ENCODE results near the gene DNAJB12.
"Not testable (repeated sequence)": the region's sequence is repeated elsewhere in the genome, so short reads cannot be mapped to it uniquely, and the experiment has no call there.

DNA sequence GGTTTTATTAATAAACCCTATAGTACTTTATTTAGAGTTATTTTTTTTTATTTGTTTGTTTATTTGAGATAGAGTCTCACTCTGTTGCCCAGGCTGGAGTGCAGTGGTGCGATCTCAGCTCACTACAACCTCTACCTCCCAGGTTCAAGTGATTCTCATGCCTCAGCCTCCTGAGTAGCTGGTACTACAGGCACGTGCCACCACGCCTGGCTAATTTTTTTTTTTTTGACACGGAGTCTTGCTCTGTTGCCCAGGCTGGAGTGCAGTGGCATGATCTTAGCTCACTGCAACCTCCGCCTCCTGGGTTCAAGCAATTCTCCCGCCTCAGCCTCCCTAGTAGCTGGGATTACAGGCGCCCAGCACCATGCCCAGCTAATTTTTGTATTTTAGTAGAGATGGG is 8.6 kb downstream of the DNAJB12 start:
- TF ChIP-seq, protein P1, sequence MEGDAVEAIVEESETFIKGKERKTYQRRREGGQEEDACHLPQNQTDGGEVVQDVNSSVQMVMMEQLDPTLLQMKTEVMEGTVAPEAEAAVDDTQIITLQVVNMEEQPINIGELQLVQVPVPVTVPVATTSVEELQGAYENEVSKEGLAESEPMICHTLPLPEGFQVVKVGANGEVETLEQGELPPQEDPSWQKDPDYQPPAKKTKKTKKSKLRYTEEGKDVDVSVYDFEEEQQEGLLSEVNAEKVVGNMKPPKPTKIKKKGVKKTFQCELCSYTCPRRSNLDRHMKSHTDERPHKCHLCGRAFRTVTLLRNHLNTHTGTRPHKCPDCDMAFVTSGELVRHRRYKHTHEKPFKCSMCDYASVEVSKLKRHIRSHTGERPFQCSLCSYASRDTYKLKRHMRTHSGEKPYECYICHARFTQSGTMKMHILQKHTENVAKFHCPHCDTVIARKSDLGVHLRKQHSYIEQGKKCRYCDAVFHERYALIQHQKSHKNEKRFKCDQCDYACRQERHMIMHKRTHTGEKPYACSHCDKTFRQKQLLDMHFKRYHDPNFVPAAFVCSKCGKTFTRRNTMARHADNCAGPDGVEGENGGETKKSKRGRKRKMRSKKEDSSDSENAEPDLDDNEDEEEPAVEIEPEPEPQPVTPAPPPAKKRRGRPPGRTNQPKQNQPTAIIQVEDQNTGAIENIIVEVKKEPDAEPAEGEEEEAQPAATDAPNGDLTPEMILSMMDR (IDR thresholded peaks at IDR 0.05 in 8 of 11, conservative IDR thresholded peaks at IDR 0.05 in 3 of 11): not testable (repeated sequence)
- TF ChIP-seq POLR2A (IDR thresholded peaks at IDR 0.05): not testable (repeated sequence)
